IMR-90 (cell line): ENCODE results near the gene ARHGEF40.

Source experiments
- CEBPB ChIP-seq: IDR thresholded peaks from 2 replicates; pipeline ENCODE4 v1.6.1; 2012; ENCODE audit warnings: low read depth, low read length, improper control_type of control experiment
- CTCF ChIP-seq: conservative IDR thresholded peaks from 2 replicates; pipeline ENCODE4 v1.5.1; 2012; ENCODE audit warnings: mild to moderate bottlenecking, low read depth, low read length, improper control_type of control experiment
- ELK1 ChIP-seq: fragments of 150-350 bp; IDR thresholded peaks from 2 replicates; pipeline ENCODE4 v1.6.1; 2016; ENCODE audit warnings: low read depth, mild to moderate bottlenecking, low read length, moderate library complexity, borderline replicate concordance
- MAFK ChIP-seq: IDR thresholded peaks from 2 replicates; pipeline ENCODE4 v1.6.1; 2012; ENCODE audit warnings: low read depth, low read length, improper control_type of control experiment
- MAZ ChIP-seq: IDR thresholded peaks from 2 replicates; pipeline ENCODE4 v1.6.1; 2012; ENCODE audit warnings: low read depth, mild to moderate bottlenecking, low read length, improper control_type of control experiment, moderate library complexity, borderline replicate concordance
- MXI1 ChIP-seq: IDR thresholded peaks from 2 replicates; pipeline ENCODE4 v1.6.1; 2012; ENCODE audit warnings: low read depth, mild to moderate bottlenecking, low read length, moderate library complexity, borderline replicate concordance
- POLR2A ChIP-seq: IDR thresholded peaks from 2 replicates; pipeline ENCODE4 v1.6.1; 2012; ENCODE audit warnings: mild to moderate bottlenecking, low read depth, low read length
- RCOR1 ChIP-seq: IDR thresholded peaks from 2 replicates; pipeline ENCODE4 v1.6.1; 2012; ENCODE audit warnings: mild to moderate bottlenecking, low read length, improper control_type of control experiment; ENCODE audit not compliant: insufficient replicate concordance
- RFX5 ChIP-seq: IDR thresholded peaks from 2 replicates; pipeline ENCODE4 v1.8.0; 2012; ENCODE audit warnings: low read depth, mild to moderate bottlenecking, low read length, moderate library complexity

- TF ChIP-seq CTCF (no peak), MAFK (no peak), POLR2A (no peak), RFX5 (no peak), CEBPB (no peak), MAZ (no peak), ELK1 (no peak), RCOR1 (no peak), MXI1 (no peak)
These were observed 11.2 kb upstream of the ARHGEF40 start for GRCh38 chr14:21058903-21059302.
